D341Med (cell line): ENCODE results near the gene KLHL17.
"Not testable (repeated sequence)": the region's sequence is repeated elsewhere in the genome, so short reads cannot be mapped to it uniquely, and the experiment has no call there.

Source experiments
- DNase-seq: peaks from one replicate; pipeline ENCODE4 v3.0.0; 2012; ENCODE audit warnings: low spot score

The KLHL17 gene

GRCh38 chr1:982765-983436 is 22.5 kb downstream of the KLHL17 start:
- DNase-seq: no peak

GRCh38 chr1:983798-984475 is 23.6 kb downstream of the KLHL17 start:
- peak; percentile 88 for DNase-seq

GRCh38 chr1:984476-984814 is 24.1 kb downstream of the KLHL17 start:
- no peak for DNase-seq

GRCh38 chr1:985126-985525 is 24.7 kb downstream of the KLHL17 start:
- no peak for DNase-seq

GRCh38 chr1:988061-988460 is 27.7 kb downstream of the KLHL17 start:
- not testable (repeated sequence) for DNase-seq

- DNase-seq: not testable (repeated sequence)
Observed at GRCh38 chr1:991275-991674, 30.9 kb downstream of the KLHL17 start.

- no peak for DNase-seq
Observed at GRCh38 chr1:991895-992294, 31.5 kb downstream of the KLHL17 start.

GRCh38 chr1:992362-992761 is 32.0 kb downstream of the KLHL17 start:
- no peak for DNase-seq

- no peak for DNase-seq
Observed at GRCh38 chr1:993379-993995, 33.1 kb downstream of the KLHL17 start.

GRCh38 chr1:994546-994945 is 34.2 kb downstream of the KLHL17 start:
- DNase-seq: not testable (repeated sequence)

- DNase-seq: no peak
Observed at GRCh38 chr1:995665-996633, 35.6 kb downstream of the KLHL17 start.

- no peak for DNase-seq
Observed at GRCh38 chr1:996851-997712, 36.7 kb downstream of the KLHL17 start.

- DNase-seq: no peak
Observed at GRCh38 chr1:997713-997992, 37.3 kb downstream of the KLHL17 start.

GRCh38 chr1:997993-998744 is 37.8 kb downstream of the KLHL17 start:
- no peak for DNase-seq

- DNase-seq: peak; percentile 74
Observed at GRCh38 chr1:998745-998994, 38.3 kb downstream of the KLHL17 start.

GRCh38 chr1:998995-999724 is 38.8 kb downstream of the KLHL17 start:
- DNase-seq: peak; percentile 75

GRCh38 chr1:999725-1000356 is 39.5 kb downstream of the KLHL17 start, which contains the start of gene HES4:
Gene HES4 (minus strand): TSS chr1:1000097. CDS start chr1:999973, 124 bp downstream.
- DNase-seq: peak; percentile 90

- DNase-seq: peak; percentile 91
Observed at GRCh38 chr1:1000357-1001056, 40.1 kb downstream of the KLHL17 start.
